GM12875 (cell line): ENCODE measurements around the gene GC.

Experiments used
- H3K4me3 ChIP-seq: one replicate; pipeline ENCODE4 v1.5.1; 2011; ENCODE audit warnings: low read depth, low read length, control low read depth
- CTCF ChIP-seq: IDR thresholded peaks from 2 replicates; pipeline ENCODE4 v1.5.1; 2011; ENCODE audit warnings: low read depth, mild to moderate bottlenecking, control low read depth, inconsistent platforms, low read length, moderate library complexity, borderline replicate concordance; ENCODE audit not compliant: insufficient read depth

The GC gene

DNA sequence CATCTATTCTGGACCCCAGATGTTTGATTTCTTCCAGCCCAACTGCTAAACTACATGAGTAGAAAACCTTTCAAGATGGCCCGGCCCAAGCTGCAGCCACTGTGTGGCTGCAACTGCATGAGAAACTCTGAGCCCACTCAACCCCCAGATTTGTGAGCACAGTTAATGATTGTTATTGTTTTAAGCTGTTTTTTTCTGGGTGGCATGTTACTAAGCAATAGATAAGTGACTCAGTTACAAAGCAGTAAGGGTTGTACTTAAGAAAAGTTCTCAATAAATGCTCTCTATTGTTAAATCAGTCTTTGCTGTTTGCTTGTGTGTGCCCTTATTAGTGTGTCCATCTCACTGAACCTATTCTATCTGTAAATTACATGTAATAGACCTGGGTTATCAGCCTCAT is 51.8 kb downstream of the GC start:
- no peak overlapping the region for H3K4me3 ChIP-seq
- no peak for TF ChIP-seq CTCF

DNA sequence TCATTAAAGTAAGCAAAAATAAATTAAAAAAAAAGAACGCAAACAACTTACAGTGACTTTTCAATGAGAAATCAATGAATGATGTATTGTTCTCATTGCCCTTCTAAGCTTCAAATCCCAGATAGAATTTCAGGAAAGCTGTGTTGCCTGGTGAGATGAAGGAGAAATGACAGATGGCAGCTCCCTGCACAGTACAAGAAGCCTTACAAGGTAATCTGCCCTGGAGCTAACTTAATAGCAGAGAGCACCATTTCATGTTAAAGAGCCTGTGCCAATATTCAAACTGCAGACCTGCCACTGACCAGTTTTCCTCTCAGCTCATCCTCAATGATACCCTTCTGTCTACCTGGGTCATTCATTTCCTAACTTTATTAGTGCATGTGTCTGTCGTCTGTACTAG is 54.0 kb downstream of the GC start:
- no peak overlapping the region for H3K4me3 ChIP-seq
- no peak for TF ChIP-seq CTCF

- peak; percentile 12; the same call in 1 of the 2 replicates for TF ChIP-seq CTCF
Measured at GRCh38 chr4:71713611-71714203, 70.2 kb downstream of the GC start.

DNA sequence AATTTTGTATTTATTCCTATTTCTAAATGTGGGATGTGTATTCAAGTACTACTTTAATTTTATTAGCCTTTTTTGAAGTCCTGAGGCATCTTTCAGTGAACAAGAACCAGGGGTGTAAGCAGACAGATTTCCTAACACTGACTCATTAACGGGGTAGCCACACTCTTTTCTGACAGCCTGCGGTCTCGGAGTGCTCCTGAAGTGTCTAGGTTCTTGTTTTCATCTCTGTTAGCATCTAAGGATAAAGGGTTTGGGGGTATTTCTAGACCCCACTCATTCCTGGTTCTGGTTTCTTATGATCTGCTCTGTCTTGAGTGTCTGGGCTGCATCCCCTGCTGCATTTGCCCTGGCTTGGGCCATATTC is 71.9 kb downstream of the GC start:
- TF ChIP-seq CTCF = no peak
- no peak overlapping the region for H3K4me3 ChIP-seq

More at GRCh38 chr4:71713611-71714203, 70.2 kb downstream of the GC start:
- no peak overlapping the region for H3K4me3 ChIP-seq

GRCh38 chr4:71711044-71711984 is 72.6 kb downstream of the GC start:
- H3K4me3 ChIP-seq = no peak overlapping the region
- no peak for TF ChIP-seq CTCF

DNA sequence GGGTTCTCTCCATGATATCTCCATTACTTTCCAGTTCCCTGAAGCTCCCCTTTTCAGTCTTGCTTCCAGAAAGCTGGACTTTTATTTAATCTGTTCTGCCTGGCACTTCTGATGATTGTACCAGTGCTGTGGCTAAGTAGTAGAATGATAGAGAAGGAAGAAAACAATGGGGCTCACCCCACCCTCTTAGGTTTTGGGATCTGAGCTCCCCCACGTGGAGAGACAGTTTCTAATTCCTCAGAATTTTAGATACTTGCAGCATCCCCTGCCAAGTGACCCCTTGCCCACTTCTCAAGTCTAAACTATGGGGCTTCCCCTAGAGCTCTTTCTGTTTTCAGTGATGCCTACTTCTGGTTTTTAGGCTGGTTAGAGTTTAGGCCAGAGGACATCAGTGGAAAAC is 73.9 kb downstream of the GC start:
- TF ChIP-seq CTCF = no peak
- no peak overlapping the region for H3K4me3 ChIP-seq

DNA sequence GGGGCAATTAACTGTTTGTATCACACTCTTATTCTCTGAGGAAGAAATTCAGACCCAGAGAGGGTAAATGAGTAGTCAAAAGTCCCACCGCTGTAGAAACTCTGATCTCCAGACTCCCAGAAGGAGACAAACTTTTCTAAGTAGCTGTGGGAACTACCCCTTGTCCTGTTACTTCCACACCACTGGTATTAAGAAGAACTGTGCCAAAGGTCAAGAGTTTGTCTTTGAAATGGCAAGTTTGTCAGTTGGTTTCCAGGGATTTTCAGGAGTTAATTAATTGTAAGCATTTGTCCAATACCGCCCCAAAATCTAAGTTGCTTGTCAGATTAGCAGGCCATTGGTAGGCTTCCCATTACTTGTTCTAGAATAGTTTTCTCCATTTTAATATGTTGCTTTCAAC is 85.7 kb downstream of the GC start:
- H3K4me3 ChIP-seq = no peak overlapping the region
- no peak for TF ChIP-seq CTCF
